Thyroid gland (tissue), 4 donors: ENCODE results near the gene ABCC4.

ENCODE experiments used
- CTCF ChIP-seq, 6 experiments: fragments of 200-600 bp in 3 of 6; fragments of 450-650 bp in 3 of 6; sonication (generic) in 3 of 6; IDR thresholded peaks; one replicate each; pipeline ENCODE4 v1.5.1; 2016 to 2019; ENCODE audit warnings: antibody characterized with exemption in 6 of 6, mild to moderate bottlenecking in 2 of 6, inconsistent platforms in 1 of 6, moderate library complexity in 1 of 6
- POLR2A ChIP-seq, 2 donors: fragments of 450-650 bp; IDR thresholded peaks; one replicate each; pipeline ENCODE4 v1.6.1; 2017; ENCODE audit warnings: antibody characterized with exemption in 2 of 2, mild to moderate bottlenecking in 2 of 2, moderate library complexity in 1 of 2

- TF ChIP-seq POLR2A (IDR thresholded peaks at IDR 0.05), result no peak
- TF ChIP-seq CTCF (IDR thresholded peaks at IDR 0.05), result no peak
Observed at GRCh38 chr13:95050800-95051615, 250.2 kb downstream of the ABCC4 start.
